HG03060 (cell line): Measurements from ENCODE around the gene BLMH.

Experiments
- ATAC-seq: cut with Tn5 transposase; IDR thresholded peaks from one replicate; pipeline ENCODE4 v1.9.1; 2021; ENCODE audit warnings: low read depth, moderate number of reproducible peaks; ENCODE audit not compliant: unreplicated experiment

Gene BLMH

GRCh38 chr17:30291543-30292285 is at the start of gene BLMH:
BLMH (minus strand) TSS chr17:30291944; CDS start chr17:30291819, 125 bp downstream.
- ATAC-seq: no peak

- no peak for ATAC-seq
Measured at GRCh38 chr17:30340801-30341356, 49.1 kb upstream of the BLMH start.

- no peak for ATAC-seq
Measured at GRCh38 chr17:30339086-30339485, 47.3 kb upstream of the BLMH start.

- ATAC-seq: no peak
Measured at GRCh38 chr17:30337393-30337999, 45.8 kb upstream of the BLMH start.

- ATAC-seq: no peak
Measured at GRCh38 chr17:30336369-30337171, 44.8 kb upstream of the BLMH start.

GRCh38 chr17:30334421-30334820 is 42.7 kb upstream of the BLMH start:
- no peak for ATAC-seq

- ATAC-seq: no peak
Measured at GRCh38 chr17:30333503-30334360, 42.0 kb upstream of the BLMH start, which contains the start of gene TMIGD1. TMIGD1 (minus strand) TSS chr17:30334057; CDS start chr17:30332133, 1,924 bp downstream.

- ATAC-seq: peak; percentile 47
Measured at GRCh38 chr17:30332057-30332542, 40.4 kb upstream of the BLMH start.

GRCh38 chr17:30326809-30327208 is 35.1 kb upstream of the BLMH start:
- ATAC-seq: no peak

- no peak for ATAC-seq
Measured at GRCh38 chr17:30324723-30325122, 33.0 kb upstream of the BLMH start.

GRCh38 chr17:30323895-30324319 is 32.2 kb upstream of the BLMH start:
- ATAC-seq: no peak

- no peak for ATAC-seq
Measured at GRCh38 chr17:30323262-30323894, 31.6 kb upstream of the BLMH start.

GRCh38 chr17:30321314-30321713 is 29.6 kb upstream of the BLMH start:
- no peak for ATAC-seq

- no peak for ATAC-seq
Measured at GRCh38 chr17:30318155-30318554, 26.4 kb upstream of the BLMH start.

GRCh38 chr17:30316736-30317135 is 25.0 kb upstream of the BLMH start:
- ATAC-seq: no peak

GRCh38 chr17:30315106-30315505 is 23.4 kb upstream of the BLMH start:
- no peak for ATAC-seq

- no peak for ATAC-seq
Measured at GRCh38 chr17:30314474-30314873, 22.7 kb upstream of the BLMH start.

- ATAC-seq: no peak
Measured at GRCh38 chr17:30312226-30312625, 20.5 kb upstream of the BLMH start.

GRCh38 chr17:30310562-30310961 is 18.8 kb upstream of the BLMH start:
- ATAC-seq: no peak
